Chondrocyte (in vitro differentiated cells): ENCODE measurements around the gene NHSL2. TPM values are rescaled to one million over a fixed set of nuclear protein-coding genes. Genes with fewer than 3 reads are reported as not detected.

ENCODE experiments used
- DNase-seq: peaks from one replicate; pipeline ENCODE4 v3.0.0; 2021; ENCODE audit warnings: mixed read lengths, low spot score
- H3K27ac Mint-ChIP-seq: one replicate; pipeline ENCODE4 v1.8.0; 2021; ENCODE audit warnings: mild to moderate bottlenecking, moderate library complexity, mixed read lengths; ENCODE audit not compliant: unreplicated experiment
- H3K27me3 Mint-ChIP-seq: 2 replicates; pipeline ENCODE4 v1.8.0; 2021; ENCODE audit warnings: low read depth, mixed read lengths
- H3K36me3 Mint-ChIP-seq: 2 replicates; pipeline ENCODE4 v1.8.0; 2021; ENCODE audit warnings: low read depth, mixed read lengths
- H3K4me1 Mint-ChIP-seq: 2 replicates; pipeline ENCODE4 v1.8.0; 2021; ENCODE audit warnings: low read depth, mild to moderate bottlenecking, mixed read lengths
- H3K4me3 Mint-ChIP-seq: one replicate; pipeline ENCODE4 v1.8.0; 2021; ENCODE audit warnings: mild to moderate bottlenecking, moderate library complexity, mixed read lengths; ENCODE audit not compliant: unreplicated experiment
- H3K9me3 Mint-ChIP-seq: 2 replicates; pipeline ENCODE4 v1.8.0; 2021; ENCODE audit warnings: low read depth, mixed read lengths
- CTCF ChIP-seq: fragments of 200-600 bp; sonication (generic); IDR thresholded peaks from 2 replicates; pipeline ENCODE4 v1.5.0; 2021; ENCODE audit warnings: antibody characterized with exemption, mild to moderate bottlenecking, moderate library complexity
- total RNA-seq: library from RNA; stranded (reverse); gene quantifications from 3 replicates; pipeline ENCODE4 v1.2.1, GENCODE V29; 2021

NHSL2 gene
- total RNA-seq, 1 donor from 2014 or later, result 2.1 TPM

GRCh38 chrX:72011734-72012133 lies 101.1 kb downstream of the NHSL2 start:
- Mint-ChIP-seq H3K36me3 (no peaks in the 10 kb centered on the region), H3K4me3 (no peak overlapping the region), H3K4me1 (peaks cover 9% of the 10 kb centered on the region), H3K27me3 (peaks cover 3% of the 10 kb centered on the region), H3K27ac (no peak overlapping the region), H3K9me3 (peaks cover 7% of the 10 kb centered on the region)
- no peak for DNase-seq
- TF ChIP-seq CTCF, result no peak

- H3K9me3 Mint-ChIP-seq, result peaks cover 7% of the 10 kb centered on the region
- H3K4me3 Mint-ChIP-seq, result no peak overlapping the region
- no peak overlapping the region for H3K27ac Mint-ChIP-seq
- TF ChIP-seq CTCF, result no peak
- H3K36me3 Mint-ChIP-seq, result no peaks in the 10 kb centered on the region
- H3K27me3 Mint-ChIP-seq, result peaks cover 3% of the 10 kb centered on the region
- peaks cover 6% of the 10 kb centered on the region for H3K4me1 Mint-ChIP-seq
- DNase-seq, result no peak
Observed at GRCh38 chrX:72015383-72015782, 104.7 kb downstream of the NHSL2 start.

- Mint-ChIP-seq H3K27me3 (peaks cover 3% of the 10 kb centered on the region), H3K4me1 (peaks cover 6% of the 10 kb centered on the region), H3K4me3 (no peak overlapping the region), H3K9me3 (peaks cover 4% of the 10 kb centered on the region), H3K27ac (no peak overlapping the region), H3K36me3 (no peaks in the 10 kb centered on the region)
- no peak for DNase-seq
- TF ChIP-seq CTCF, result no peak
Observed at GRCh38 chrX:72016881-72017783, 106.5 kb downstream of the NHSL2 start.

- H3K4me3 Mint-ChIP-seq, result peak overlapping the region; percentile 12
- no peak for DNase-seq
- H3K4me1 Mint-ChIP-seq, result peaks cover 6% of the 10 kb centered on the region
- no peak overlapping the region for H3K27ac Mint-ChIP-seq
- no peaks in the 10 kb centered on the region for H3K9me3 Mint-ChIP-seq
- H3K27me3 Mint-ChIP-seq, result peaks cover 2% of the 10 kb centered on the region
- peak; percentile 83 for TF ChIP-seq CTCF
- no peaks in the 10 kb centered on the region for H3K36me3 Mint-ChIP-seq
Observed at GRCh38 chrX:72018277-72019112, 107.8 kb downstream of the NHSL2 start.

GRCh38 chrX:72019487-72019886 lies 108.8 kb downstream of the NHSL2 start:
- no peak for DNase-seq
- no peaks in the 10 kb centered on the region for H3K36me3 Mint-ChIP-seq
- no peak overlapping the region for H3K4me3 Mint-ChIP-seq
- H3K4me1 Mint-ChIP-seq, result peaks cover 6% of the 10 kb centered on the region
- TF ChIP-seq CTCF, result no peak
- no peaks in the 10 kb centered on the region for H3K9me3 Mint-ChIP-seq
- H3K27me3 Mint-ChIP-seq, result no peaks in the 10 kb centered on the region
- no peak overlapping the region for H3K27ac Mint-ChIP-seq
